HCT116 (cell line): Measurements from ENCODE around the gene TTC6. TPM values are rescaled to one million over a fixed set of nuclear protein-coding genes. Genes with fewer than 3 reads are reported as not detected.
"Not testable (repeated sequence)": the region's sequence is repeated elsewhere in the genome, so short reads cannot be mapped to it uniquely, and the experiment has no call there.

Source experiments
- ATAC-seq: fragments of 200-7000 bp; cut with Tn5 transposase; 2 replicates; pipeline ENCODE4 v1.9.1; 2020; ENCODE audit warnings: mild to moderate bottlenecking, moderate library complexity
- BruUV-seq: library from RNA; stranded (reverse); fragments of 400-500 nt; replicated peaks from 2 replicates; lab custom pipeline; 2021; lab: Mats Ljungman, UMichigan
- CTCF ChIA-PET: fragments of 300-600 bp; sonication (Branson Sonifier 250); formaldehyde crosslinking; loops from one replicate; lab custom pipeline; 2021; ENCODE audit warnings: antibody characterized with exemption; lab: Charles Lee
- POLR2A ChIA-PET: fragments of 300-600, 350-600 bp; sonication (Branson Sonifier 250); formaldehyde crosslinking; loops from one replicate; lab custom pipeline; 2021; ENCODE audit warnings: antibody characterized with exemption; lab: Charles Lee
- RAD21 ChIA-PET, 2 experiments: fragments of 300-600 bp; sonication (Branson Sonifier 250); formaldehyde crosslinking; loops; one replicate each; lab custom pipeline; 2023; ENCODE audit warnings: low total read pairs in 2 of 2; ENCODE audit not compliant: uncharacterized antibody in 2 of 2, unreplicated experiment in 2 of 2, low non-redundant PET in 1 of 2; lab: Charles Lee
- DNase-seq: peaks from one replicate; pipeline ENCODE4 v3.0.0-alpha.2; 2010; ENCODE audit warnings: low read depth, low spot score
- H2AFZ ChIP-seq: fragments of 200-600 bp; shearing (Covaris generic), sonication (generic); 2 replicates; pipeline ENCODE4 v1.6.1; 2017; ENCODE audit warnings: low read depth, mixed run types, mixed read lengths, antibody characterized with exemption, low read length; ENCODE audit not compliant: poor library complexity, severe bottlenecking
- H3K27ac ChIP-seq: 2 replicates; pipeline ENCODE4 v1.5.1; 2012; ENCODE audit warnings: low read depth, low read length
- H3K27me3 ChIP-seq: fragments of 200-600 bp; sonication (generic); 2 replicates; pipeline ENCODE4 v1.6.1; 2016; ENCODE audit warnings: mixed run types, low read length, mixed read lengths; ENCODE audit not compliant: insufficient read depth
- H3K36me3 ChIP-seq, 2 experiments: fragments of 200-500 bp in 1 of 2; fragments of 200-600 bp in 1 of 2; sonication (Bioruptor generic) in 1 of 2; sonication (generic) in 1 of 2; 2 replicates each; pipeline versions ENCODE4 v1.5.1 to v1.6.1; 2014 to 2016; ENCODE audit warnings: low read length in 2 of 2, inconsistent platforms in 1 of 2, mixed read lengths in 1 of 2, mixed run types in 1 of 2; ENCODE audit not compliant: insufficient read depth in 2 of 2, control insufficient read depth in 1 of 2
- H3K4me1 ChIP-seq, 2 experiments: fragments of 200-600 bp in 1 of 2; sonication (generic) in 1 of 2; 2 replicates each; pipeline versions ENCODE4 v1.5.1 to v1.6.1; 2012 to 2017; ENCODE audit warnings: low read length in 2 of 2, inconsistent platforms in 1 of 2, mild to moderate bottlenecking in 1 of 2, mixed read lengths in 1 of 2, mixed run types in 1 of 2, moderate library complexity in 1 of 2; ENCODE audit not compliant: insufficient read depth in 2 of 2, control insufficient read depth in 1 of 2
- H3K4me2 ChIP-seq: fragments of 200-600 bp; sonication (generic); 2 replicates; pipeline ENCODE4 v1.6.1; 2017; ENCODE audit warnings: mixed run types, low read length, mixed read lengths
- H3K4me3 ChIP-seq, 2 experiments: fragments of 200-600 bp in 1 of 2; sonication (generic) in 1 of 2; replicated peaks in 1 of 2; 2 replicates each; pipeline ENCODE4 v1.5.1; 2011 to 2016; ENCODE audit warnings: low read length in 2 of 2, control low read depth in 1 of 2, low read depth in 1 of 2, mild to moderate bottlenecking in 1 of 2, mixed read lengths in 1 of 2, mixed run types in 1 of 2
- H3K79me2 ChIP-seq: fragments of 200-600 bp; sonication (generic); 2 replicates; pipeline ENCODE4 v1.6.1; 2017; ENCODE audit warnings: mild to moderate bottlenecking, mixed run types, low read length, moderate library complexity, mixed read lengths; ENCODE audit not compliant: insufficient read depth
- H3K9ac ChIP-seq: fragments of 200-600 bp; sonication (generic); 2 replicates; pipeline ENCODE4 v1.6.1; 2016; ENCODE audit warnings: low read length, mixed read lengths
- H3K9me2 ChIP-seq: fragments of 200-600 bp; sonication (generic), shearing (Covaris generic); 2 replicates; pipeline ENCODE4 v1.6.1; 2017; ENCODE audit warnings: mixed run types, mild to moderate bottlenecking, moderate library complexity; ENCODE audit not compliant: insufficient read depth
- H3K9me3 ChIP-seq, 2 experiments: fragments of 200-500 bp in 1 of 2; fragments of 200-600 bp in 1 of 2; sonication (Bioruptor generic) in 1 of 2; sonication (generic) in 1 of 2; 2 replicates each; pipeline ENCODE4 v1.6.1; 2014 to 2017; ENCODE audit warnings: low read length in 2 of 2, mixed read lengths in 2 of 2, inconsistent platforms in 1 of 2, low read depth in 1 of 2, mild to moderate bottlenecking in 1 of 2, mixed run types in 1 of 2, moderate library complexity in 1 of 2; ENCODE audit not compliant: control insufficient read depth in 1 of 2, insufficient read depth in 1 of 2
- H4K20me1 ChIP-seq: fragments of 200-600 bp; sonication (generic), shearing (Covaris generic); 2 replicates; pipeline ENCODE4 v1.6.1; 2017; ENCODE audit warnings: mixed run types, mild to moderate bottlenecking, moderate library complexity; ENCODE audit not compliant: insufficient read depth
- FOSL1 ChIP-seq: IDR thresholded peaks from 2 replicates; pipeline ENCODE4 v1.6.1; 2012; ENCODE audit warnings: low read depth
- MAX ChIP-seq: IDR thresholded peaks from 2 replicates; pipeline ENCODE4 v1.6.1; 2012
- POLR2AphosphoS5 ChIP-seq: IDR thresholded peaks from 2 replicates; pipeline ENCODE4 v1.6.1; 2011; ENCODE audit warnings: mild to moderate bottlenecking, low read depth, low read length, moderate library complexity
- RAD21 ChIP-seq: IDR thresholded peaks from 2 replicates; pipeline ENCODE4 v1.6.1; 2012; ENCODE audit warnings: low read depth, mild to moderate bottlenecking
- REST ChIP-seq: IDR thresholded peaks from 2 replicates; pipeline ENCODE4 v1.6.1; 2012; ENCODE audit warnings: low read depth
- TCF7L2 ChIP-seq: IDR thresholded peaks from 2 replicates; pipeline ENCODE4 v1.7.0; 2011; ENCODE audit warnings: borderline replicate concordance, inconsistent platforms; ENCODE audit not compliant: insufficient read depth, insufficient read length; ENCODE audit errors: extremely low read depth
- ZFX ChIP-seq: fragments of 450-650 bp; IDR thresholded peaks from 2 replicates; pipeline ENCODE4 v1.6.1; 2017
- ZNF274 ChIP-seq: fragments of 200-500 bp; sonication (Bioruptor generic); IDR thresholded peaks from 2 replicates; pipeline ENCODE4 v1.6.1; 2014; ENCODE audit warnings: mild to moderate bottlenecking, low read depth, low read length, inconsistent platforms
- intact Hi-C: fragments of 100-400 bp; cut with micrococcal nuclease; formaldehyde crosslinking; loops from 2 replicates; pipeline ENCODE4 v1.10.0; 2022
- total RNA-seq: library from RNA; stranded (reverse); gene quantifications from one replicate; pipeline ENCODE4 v1.2.1, GENCODE V29; 2021; ENCODE audit not compliant: unreplicated experiment

TTC6 gene
- total RNA-seq, 1 experiment from 2014 or later = 0.10 TPM

GRCh38 chr14:37553935-37554550, 41.4 kb upstream of the TTC6 start:
- intact Hi-C loops = no loop called here
- no peak for DNase-seq
- Histone ChIP-seq H4K20me1 (no peaks in the 10 kb centered on the region), H3K79me2 (no peaks in the 10 kb centered on the region), H3K4me2 (no peak overlapping the region), H3K9ac (no peak overlapping the region), H2AFZ (no peak overlapping the region), H3K27me3 (no peaks in the 10 kb centered on the region), H3K4me1 (no peaks in the 10 kb centered on the region), H3K27ac (no peak overlapping the region), H3K4me3 (no peak overlapping the region), H3K9me2 (no peaks in the 10 kb centered on the region), H3K36me3 (no peaks in the 10 kb centered on the region), H3K9me3 (no peaks in the 10 kb centered on the region)
- no peak for TF ChIP-seq ZNF274
- no peak for TF ChIP-seq MAX
- TF ChIP-seq TCF7L2 = no peak
- TF ChIP-seq RAD21 = no peak
- TF ChIP-seq ZFX = no peak
- TF ChIP-seq REST = no peak
- no peak for TF ChIP-seq POLR2AphosphoS5
- TF ChIP-seq FOSL1 = no peak
- RAD21 ChIA-PET = no interaction called here
- POLR2A ChIA-PET = no interaction called here
- ATAC-seq = no peak
- BruUV-seq = no TSS peak
- CTCF ChIA-PET = no interaction called here

GRCh38 chr14:37555596-37555995, 39.8 kb upstream of the TTC6 start:
- H3K27me3 ChIP-seq, H3K4me3 ChIP-seq, H3K4me1 ChIP-seq, H3K79me2 ChIP-seq, POLR2A ChIA-PET, RAD21 ChIA-PET, H3K9me3 ChIP-seq, H4K20me1 ChIP-seq, H3K9ac ChIP-seq, H2AFZ ChIP-seq, H3K4me2 ChIP-seq, CTCF ChIA-PET, ATAC-seq, intact Hi-C loops, BruUV-seq, H3K27ac ChIP-seq, DNase-seq, H3K36me3 ChIP-seq, H3K9me2 ChIP-seq: not testable (repeated sequence)
